ENCODE data around the gene ARMC3.
A peak's percentile ranks its signal among the peaks of the same experiment; 100 is the strongest.
"Not testable (repeated sequence)": the region's sequence is repeated elsewhere in the genome, so short reads cannot be mapped to it uniquely, and the experiment has no call there.

Gene ARMC3

GRCh38 chr10:22929053-22929452 is 1.2 kb downstream of the ARMC3 start:
- not testable (repeated sequence) for DNase-seq

DNA sequence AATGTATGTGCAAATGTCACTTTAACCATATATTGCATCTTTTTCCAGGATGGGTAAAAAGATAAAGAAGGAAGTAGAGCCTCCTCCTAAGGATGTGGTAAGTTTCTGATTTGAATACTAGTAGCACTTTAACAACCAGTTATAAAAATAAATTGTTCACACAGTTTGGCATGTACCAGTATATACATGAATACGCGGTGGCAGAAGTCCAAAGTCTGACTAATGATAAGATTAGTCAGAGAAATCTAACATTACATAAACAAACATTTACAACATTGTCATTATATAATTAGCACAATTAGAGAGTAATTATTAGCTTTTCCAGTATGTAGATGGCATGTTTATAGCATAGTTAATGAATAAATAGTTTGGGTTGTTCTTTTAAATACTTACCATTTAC is 4.1 kb downstream of the ARMC3 start:
- no peak for DNase-seq

DNA sequence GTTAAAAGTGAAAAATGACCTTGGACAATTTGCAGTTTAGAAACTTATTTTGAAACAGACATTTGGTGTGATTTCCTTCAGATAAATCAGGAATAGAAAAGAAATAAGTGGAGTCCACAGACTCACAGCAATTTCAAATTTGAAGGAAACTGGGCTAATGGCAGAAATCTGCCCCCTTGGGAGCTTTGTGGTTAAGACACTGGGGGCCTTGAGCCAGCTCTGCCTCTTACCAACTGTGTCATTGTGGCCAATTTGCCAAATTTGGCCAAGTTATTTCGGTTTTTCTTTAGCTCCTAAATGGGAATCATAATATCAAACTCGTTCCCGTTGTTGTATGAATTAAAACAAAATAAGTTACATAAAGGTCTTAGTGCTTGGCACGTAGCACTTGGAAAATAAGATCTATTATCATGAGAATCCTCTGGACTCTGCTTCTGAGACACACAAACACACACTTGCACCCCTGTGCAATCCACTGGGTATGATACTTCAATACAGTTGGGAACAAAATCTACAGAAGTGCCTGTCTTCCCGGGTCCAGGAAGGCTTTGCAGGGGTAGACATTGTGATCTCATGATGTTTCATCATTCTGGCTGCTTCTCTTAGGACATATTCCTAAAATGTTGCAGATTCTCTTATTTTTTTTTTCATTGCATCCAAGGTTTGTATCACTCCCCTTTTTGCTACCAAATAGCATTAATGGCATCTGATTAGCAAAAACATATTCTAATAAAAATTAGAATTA is 4.9 kb downstream of the ARMC3 start:
- no peak for DNase-seq

DNA sequence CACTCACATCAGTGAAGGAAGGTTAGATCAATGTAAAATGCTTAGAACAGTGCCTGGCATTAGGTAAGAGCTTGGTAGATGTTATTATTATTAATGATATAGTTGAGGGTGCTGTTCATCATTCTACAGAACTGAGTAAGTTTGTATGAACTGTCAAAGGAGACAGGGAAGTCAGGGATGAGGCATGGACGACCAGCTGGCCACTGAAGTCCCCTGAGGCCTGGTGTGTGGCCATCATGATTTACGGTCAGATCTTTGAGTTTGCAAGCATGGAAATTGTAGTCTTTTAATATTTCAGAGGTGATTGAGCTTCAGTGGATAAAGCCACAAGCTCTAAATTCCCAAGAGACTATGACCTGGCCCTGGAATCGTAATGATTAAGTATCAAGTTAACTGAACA is 6.9 kb downstream of the ARMC3 start:
- DNase-seq, result no peak

GRCh38 chr10:22942437-22942836 is 14.6 kb downstream of the ARMC3 start:
- DNase-seq, result no peak

DNA sequence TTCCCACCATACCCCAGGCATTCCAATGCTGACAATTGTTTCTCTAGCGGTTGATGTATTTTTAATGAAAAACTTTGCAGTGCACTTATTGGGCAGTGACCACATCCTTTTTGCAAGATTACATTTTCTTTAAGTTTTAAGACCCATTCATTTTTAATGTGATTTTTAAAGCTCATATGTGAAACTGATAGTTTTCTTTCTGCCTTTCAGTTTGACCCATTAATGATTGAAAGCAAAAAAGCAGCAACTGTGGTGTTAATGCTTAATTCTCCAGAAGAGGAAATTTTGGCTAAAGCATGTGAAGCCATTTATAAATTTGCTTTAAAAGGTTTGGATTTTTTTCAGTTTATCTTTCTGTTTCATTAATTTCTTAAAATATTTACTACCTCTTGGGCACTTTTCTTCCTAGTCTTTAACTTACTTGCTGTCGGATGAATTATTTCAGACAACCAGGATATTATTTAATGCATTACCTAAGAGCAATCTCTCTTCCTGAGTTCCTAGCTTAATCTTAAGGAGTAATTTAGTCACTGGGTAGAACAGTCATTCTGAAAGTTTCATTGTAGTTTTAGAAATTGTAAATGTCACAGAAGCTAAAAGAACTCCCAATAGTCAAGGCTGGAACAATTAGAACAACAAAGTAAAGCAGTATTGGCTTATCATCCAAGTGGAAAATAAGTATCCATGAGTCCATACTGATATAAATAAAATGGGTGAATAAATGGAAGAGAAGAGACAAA is 18.3 kb downstream of the ARMC3 start:
- DNase-seq, result no peak

DNA sequence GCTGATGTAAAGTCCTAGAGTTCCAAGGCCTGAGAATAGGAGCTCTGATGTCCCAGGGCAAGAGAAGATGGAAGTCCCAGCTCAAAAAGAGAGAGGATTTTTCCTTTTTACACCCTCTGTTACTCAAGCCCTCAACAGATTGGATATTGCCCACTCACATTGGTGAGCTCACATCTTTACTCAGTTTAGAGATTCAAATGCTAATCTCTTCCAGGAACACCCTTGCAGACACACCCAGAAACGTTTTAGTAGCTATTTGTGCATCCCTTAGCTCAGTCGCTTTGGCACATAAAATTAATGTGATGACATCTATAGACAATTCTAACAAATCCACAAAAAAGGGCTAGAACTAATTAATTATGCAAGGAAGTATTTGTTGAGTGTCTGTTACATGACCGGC is 27.1 kb downstream of the ARMC3 start:
- DNase-seq, result no peak

GRCh38 chr10:22958338-22958737 is 30.5 kb downstream of the ARMC3 start:
- no peak for DNase-seq

DNA sequence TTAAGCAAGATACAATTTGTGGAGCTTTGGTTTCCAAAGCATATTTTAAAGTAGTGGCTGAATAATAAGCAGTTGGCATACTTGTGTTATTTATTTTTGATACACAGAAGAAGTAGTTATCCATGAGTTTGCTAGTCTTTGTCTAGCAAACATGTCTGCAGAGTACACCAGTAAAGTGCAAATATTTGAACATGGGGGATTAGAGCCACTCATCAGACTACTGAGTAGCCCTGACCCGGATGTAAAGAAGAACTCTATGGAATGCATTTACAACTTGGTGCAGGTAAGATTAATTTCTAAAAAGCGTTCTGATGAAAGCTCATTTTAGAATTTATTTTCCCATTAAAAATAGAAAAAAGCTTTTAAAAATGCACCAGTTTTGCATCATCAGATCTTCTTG is 31.4 kb downstream of the ARMC3 start:
- DNase-seq, result no peak

GRCh38 chr10:22959950-22960349 is 32.1 kb downstream of the ARMC3 start:
- DNase-seq, result no peak

DNA sequence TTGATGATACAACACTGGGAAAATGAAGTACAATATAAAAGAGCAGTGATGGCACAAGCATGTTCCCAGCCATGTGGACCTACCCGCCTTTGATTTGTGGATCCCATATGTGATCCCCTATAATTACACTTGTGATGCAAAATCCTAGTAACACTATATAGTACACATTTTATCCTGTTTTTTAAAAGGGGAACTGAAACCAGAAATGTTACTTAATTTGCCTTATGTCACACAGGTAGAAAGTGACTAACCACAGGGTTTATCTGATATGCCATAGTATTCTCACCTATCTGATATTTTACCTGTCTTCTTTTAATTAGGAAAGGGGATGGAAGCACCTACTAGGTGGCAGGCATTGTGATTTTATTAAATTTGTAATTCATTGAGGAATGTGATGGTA is 35.0 kb downstream of the ARMC3 start:
- no peak for DNase-seq

GRCh38 chr10:22969704-22970103 is 41.9 kb downstream of the ARMC3 start:
- no peak for DNase-seq

DNA sequence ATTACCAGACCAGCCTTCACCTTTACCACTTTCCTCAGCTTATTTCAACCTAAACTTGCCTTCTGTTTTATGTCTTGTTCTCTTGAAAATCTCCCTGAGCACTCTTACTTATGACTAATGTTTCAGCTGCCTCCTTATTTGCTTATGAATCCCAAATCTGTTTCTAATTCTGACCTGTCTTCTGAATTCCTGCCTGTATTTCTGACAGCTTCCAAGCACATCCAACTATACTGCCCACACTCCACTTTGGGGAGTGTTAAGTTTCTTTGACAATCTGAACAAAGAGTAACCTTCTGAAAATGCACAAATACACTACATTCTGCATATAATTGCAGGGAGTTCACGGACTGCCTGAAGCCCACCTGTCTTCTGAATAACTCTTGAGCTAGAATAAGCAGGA is 48.7 kb downstream of the ARMC3 start:
- no peak for DNase-seq

DNA sequence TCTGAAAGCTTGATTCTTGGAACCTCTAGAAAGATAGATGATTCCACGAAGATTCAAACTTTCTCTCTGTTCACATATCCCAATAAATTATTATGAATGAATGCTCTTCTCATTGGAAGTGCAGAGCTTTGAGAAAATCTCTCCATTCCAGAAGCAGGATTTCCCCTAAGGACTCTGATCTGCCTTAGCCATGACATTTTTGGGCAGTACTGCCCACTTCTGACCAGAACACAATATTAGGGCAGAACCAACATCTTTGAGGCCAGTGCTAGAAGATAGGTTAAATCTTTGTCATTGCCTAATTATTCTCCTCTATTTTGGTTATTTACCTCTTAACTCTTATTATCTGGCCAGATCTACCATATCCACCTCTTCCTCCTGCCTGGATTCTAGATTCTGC is 49.9 kb downstream of the ARMC3 start:
- no peak for DNase-seq

DNA sequence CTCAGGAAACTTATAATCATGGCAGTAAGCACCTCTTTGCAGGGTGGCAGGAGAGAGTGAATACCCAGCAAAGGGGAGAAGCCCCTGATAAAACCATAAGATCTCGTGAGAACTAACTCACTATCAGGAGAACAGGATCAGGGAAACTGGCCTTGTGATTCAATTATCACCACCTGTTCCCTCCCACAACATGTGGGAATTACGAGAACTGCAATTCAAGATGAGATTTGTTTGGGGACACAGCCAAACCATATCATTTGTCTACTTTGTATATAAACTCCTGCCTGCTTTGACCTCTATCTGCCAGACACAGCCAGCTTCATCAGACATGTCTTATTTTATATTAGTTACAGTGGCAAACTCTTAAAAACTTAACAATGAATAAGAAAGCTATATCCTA is 50.4 kb downstream of the ARMC3 start:
- peak; percentile 22 for DNase-seq

GRCh38 chr10:22978918-22979317 is 51.1 kb downstream of the ARMC3 start:
- no peak for DNase-seq

- no peak for DNase-seq
Observed at GRCh38 chr10:22980822-22981221, 53.0 kb downstream of the ARMC3 start.

- no peak for DNase-seq
Observed at GRCh38 chr10:22984066-22984465, 56.2 kb downstream of the ARMC3 start.

GRCh38 chr10:22986771-22987542 is 59.1 kb downstream of the ARMC3 start:
- peak; percentile 22 for DNase-seq

DNA sequence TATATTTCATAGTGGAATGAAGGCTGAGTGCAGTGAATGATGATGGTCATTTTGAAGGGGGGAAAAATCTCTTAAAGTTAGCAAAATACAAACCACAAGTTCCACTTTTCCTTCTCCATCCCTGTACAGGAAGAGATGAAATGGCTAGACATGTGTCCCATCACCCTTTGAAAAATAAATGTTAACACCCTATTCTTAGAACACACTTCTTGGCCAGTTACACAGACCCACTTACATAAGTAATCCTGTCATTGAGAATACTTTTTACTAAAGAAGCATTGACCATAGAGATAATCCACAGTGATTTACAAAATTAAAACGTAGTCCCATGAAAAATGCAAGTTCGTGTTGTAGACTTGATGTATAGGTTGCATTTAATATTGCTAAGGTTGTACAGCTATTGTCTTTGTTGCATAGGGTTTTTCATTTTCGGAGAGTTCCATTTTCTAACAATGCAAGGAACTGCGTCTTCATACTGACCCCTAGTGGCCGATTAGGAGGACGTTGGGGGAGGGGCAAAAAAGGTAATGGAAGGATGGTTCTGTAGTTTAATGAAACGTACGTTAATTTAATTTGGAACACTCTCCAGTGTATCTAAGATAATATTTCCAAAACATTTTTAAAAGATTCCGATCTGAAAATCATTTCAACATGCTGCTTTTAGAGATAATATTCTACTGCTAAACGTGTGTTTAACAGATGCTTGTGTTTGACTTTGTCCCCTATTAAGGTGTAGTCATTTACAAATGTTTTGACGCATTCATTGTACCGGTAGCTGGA is 60.9 kb downstream of the ARMC3 start:
- peak; percentile 58 for DNase-seq

- no peak for DNase-seq
Observed at GRCh38 chr10:22990443-22990842, 62.6 kb downstream of the ARMC3 start.

DNA sequence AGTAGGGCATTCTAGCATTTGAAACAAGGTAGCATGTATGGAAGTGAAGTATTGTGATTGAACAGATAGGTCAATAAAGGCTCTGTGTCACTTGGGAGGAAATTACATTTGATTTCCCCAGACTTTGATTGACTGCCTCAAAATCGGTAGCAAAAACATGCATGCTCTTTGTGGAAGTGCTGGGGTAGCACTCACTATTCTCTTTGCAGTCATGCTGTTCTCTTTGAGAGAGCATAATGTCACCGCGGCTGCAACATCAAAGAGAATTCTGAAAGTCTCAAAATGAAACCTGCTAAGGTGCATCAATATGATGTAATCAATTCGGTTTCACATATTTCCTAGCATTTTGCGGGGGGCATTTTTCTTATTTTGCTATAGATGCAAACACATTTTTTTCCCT is 64.2 kb downstream of the ARMC3 start:
- DNase-seq, result no peak

- no peak for DNase-seq
Observed at GRCh38 chr10:22992621-22993020, 64.8 kb downstream of the ARMC3 start.

Data from NCI-H1092 treated with DMSO at 0.1 percent for 48 hours (cell line).